ENCODE results near the gene CRHR1. TPM values are rescaled to one million over a fixed set of nuclear protein-coding genes. Genes with fewer than 3 reads are reported as not detected.

CRHR1 gene
- polyA plus RNA-seq, 1 of the 3 experiments (the other 2 are of a cell fraction), result 0.13 TPM

GRCh38 chr17:45739786-45740185 lies 44.3 kb upstream of the CRHR1 start:
- H3K27ac ChIP-seq (ENCODE audit: low read depth in 2 of 2, low read length in 1 of 2), result no peak overlapping the region
- no peak for TF ChIP-seq PBX3 (IDR thresholded peaks at IDR 0.05)
- no peak for TF ChIP-seq YY1 (IDR thresholded peaks at IDR 0.05; ENCODE audit: low read depth)
- TF ChIP-seq TCF12 (IDR thresholded peaks at IDR 0.05), result no peak
- no peak for TF ChIP-seq MAX (IDR thresholded peaks at IDR 0.05; ENCODE audit: low read depth)
- no peak for TF ChIP-seq RFX5 (IDR thresholded peaks at IDR 0.05; ENCODE audit: low read length)
- no peak for TF ChIP-seq JUND (IDR thresholded peaks at IDR 0.05)
- no peak for TF ChIP-seq POLR2AphosphoS5 (IDR thresholded peaks at IDR 0.05; ENCODE audit: low read depth, low read length)
- TF ChIP-seq IRF3 (IDR thresholded peaks at IDR 0.05; ENCODE audit: low read depth, low read length), result no peak
- no peak for TF ChIP-seq USF1 (IDR thresholded peaks at IDR 0.05; ENCODE audit: borderline replicate concordance, low read depth)
- TF ChIP-seq TAF1 (IDR thresholded peaks at IDR 0.05; ENCODE audit: borderline replicate concordance, low read depth, low read length), result no peak
- no peak for TF ChIP-seq EP300 (IDR thresholded peaks at IDR 0.05; ENCODE audit: borderline replicate concordance in 1 of 2, low read depth in 1 of 2, low read length in 1 of 2)
- TF ChIP-seq EZH2phosphoT487 (IDR thresholded peaks at IDR 0.05; ENCODE audit: borderline replicate concordance, low read depth), result no peak
- TF ChIP-seq RXRA (IDR thresholded peaks at IDR 0.05; ENCODE audit: borderline replicate concordance, low read depth), result no peak
- no peak for TF ChIP-seq FOXM1 (IDR thresholded peaks at IDR 0.05; ENCODE audit: low read depth)
- no peak for TF ChIP-seq SMC3 (IDR thresholded peaks at IDR 0.05; ENCODE audit: low read depth, low read length)
- no peak for TF ChIP-seq MEF2A (IDR thresholded peaks at IDR 0.05; ENCODE audit: borderline replicate concordance, low read depth)
- TF ChIP-seq SIN3A (IDR thresholded peaks at IDR 0.05; ENCODE audit: borderline replicate concordance, low read depth, low read length), result no peak
- TF ChIP-seq FOSL2 (IDR thresholded peaks at IDR 0.05; ENCODE audit: borderline replicate concordance, low read depth), result no peak
- no peak for TF ChIP-seq ELF1 (IDR thresholded peaks at IDR 0.05)
- no peak for TF ChIP-seq GABPA (IDR thresholded peaks at IDR 0.05; ENCODE audit: low read depth)
- no peaks in the 10 kb centered on the region for H3K9me2 ChIP-seq
- H3K4me1 ChIP-seq (ENCODE audit: control insufficient read depth in 1 of 2, insufficient read depth in 2 of 2, low read depth in 1 of 2, low read length in 1 of 2), result peaks cover 0 to 7% of the 10 kb centered on the region in 2 experiments; a peak in 1 of 4 replicates
- 0 out of 2 replicates have a peak, but pooled peaks cover 27% of the 10 kb centered on the region for H3K27me3 ChIP-seq (ENCODE audit: insufficient read depth)
- POLR2A ChIA-PET, result no interaction called here
- no peaks in the 10 kb centered on the region for H3K79me2 ChIP-seq (ENCODE audit: insufficient read depth)
- H3K9ac ChIP-seq, result no peak overlapping the region
- H3K4me3 ChIP-seq (ENCODE audit: low read depth in 2 of 2, low read length in 1 of 2), result no peak overlapping the region
- CTCF ChIA-PET, result interaction anchor here (2.7 kb wide), 1 partner anchor 92 kb away, joined by 11 read pairs; no protein-coding TSS in a partner anchor
- H2AFZ ChIP-seq (ENCODE audit: low read depth), result no peak overlapping the region
- no peaks in the 10 kb centered on the region for H3F3A ChIP-seq (replicated peaks; ENCODE audit: insufficient read depth)
- no peak overlapping the region for H3K4me2 ChIP-seq
- WGBS (ENCODE audit: low lambda C conversion rate), result 71% methylated on average over 2 of the region's 2 CpGs
- H3K9me3 ChIP-seq, result no peaks in the 10 kb centered on the region
- DNase-seq, result no peak
- H4K20me1 ChIP-seq (ENCODE audit: insufficient read depth), result no peaks in the 10 kb centered on the region
- H3K36me3 ChIP-seq (replicated peaks in 1 of 2; ENCODE audit: control insufficient read depth in 1 of 2, insufficient read depth in 2 of 2, low read length in 1 of 2), result peaks cover 0 to 8% of the 10 kb centered on the region in 2 experiments

Measured in SK-N-SH (cell line).